GM12875 (cell line): ENCODE results near the gene FIBIN.
"Not testable (repeated sequence)": the region's sequence is repeated elsewhere in the genome, so short reads cannot be mapped to it uniquely, and the experiment has no call there.

Experiments used
- H3K4me3 ChIP-seq: one replicate; pipeline ENCODE4 v1.5.1; 2011; ENCODE audit warnings: low read depth, low read length, control low read depth
- TF ChIP-seq, protein P1 (sequence below): IDR thresholded peaks from 2 replicates; pipeline ENCODE4 v1.5.1; 2011; ENCODE audit warnings: low read depth, mild to moderate bottlenecking, control low read depth, inconsistent platforms, low read length, moderate library complexity, borderline replicate concordance; ENCODE audit not compliant: insufficient read depth

Gene FIBIN

DNA sequence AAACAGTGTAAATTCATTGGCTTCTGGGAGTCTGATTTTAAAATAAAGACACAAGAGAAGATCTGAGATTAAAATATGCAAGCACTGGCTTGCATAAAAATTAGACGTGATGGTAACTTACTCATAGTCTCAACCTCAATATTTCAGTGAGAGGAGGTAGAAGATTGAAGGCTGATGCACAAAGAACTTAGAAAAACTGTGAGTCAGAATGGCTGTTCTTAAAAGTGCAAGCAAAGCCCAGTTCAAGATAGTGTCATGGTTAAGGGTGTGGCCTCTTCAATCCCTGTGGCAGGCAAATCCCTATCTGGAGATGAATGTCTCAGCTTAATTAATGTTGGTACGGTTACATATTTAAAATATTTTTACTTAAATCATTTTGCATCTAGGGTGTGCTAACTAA is 33.6 kb upstream of the FIBIN start:
- H3K4me3 ChIP-seq: no peak overlapping the region
- TF ChIP-seq, protein P1, sequence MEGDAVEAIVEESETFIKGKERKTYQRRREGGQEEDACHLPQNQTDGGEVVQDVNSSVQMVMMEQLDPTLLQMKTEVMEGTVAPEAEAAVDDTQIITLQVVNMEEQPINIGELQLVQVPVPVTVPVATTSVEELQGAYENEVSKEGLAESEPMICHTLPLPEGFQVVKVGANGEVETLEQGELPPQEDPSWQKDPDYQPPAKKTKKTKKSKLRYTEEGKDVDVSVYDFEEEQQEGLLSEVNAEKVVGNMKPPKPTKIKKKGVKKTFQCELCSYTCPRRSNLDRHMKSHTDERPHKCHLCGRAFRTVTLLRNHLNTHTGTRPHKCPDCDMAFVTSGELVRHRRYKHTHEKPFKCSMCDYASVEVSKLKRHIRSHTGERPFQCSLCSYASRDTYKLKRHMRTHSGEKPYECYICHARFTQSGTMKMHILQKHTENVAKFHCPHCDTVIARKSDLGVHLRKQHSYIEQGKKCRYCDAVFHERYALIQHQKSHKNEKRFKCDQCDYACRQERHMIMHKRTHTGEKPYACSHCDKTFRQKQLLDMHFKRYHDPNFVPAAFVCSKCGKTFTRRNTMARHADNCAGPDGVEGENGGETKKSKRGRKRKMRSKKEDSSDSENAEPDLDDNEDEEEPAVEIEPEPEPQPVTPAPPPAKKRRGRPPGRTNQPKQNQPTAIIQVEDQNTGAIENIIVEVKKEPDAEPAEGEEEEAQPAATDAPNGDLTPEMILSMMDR: no peak

GRCh38 chr11:26963764-26964163 is 30.1 kb upstream of the FIBIN start:
- TF ChIP-seq, protein P1: no peak
- no peak overlapping the region for H3K4me3 ChIP-seq

- TF ChIP-seq, protein P1: no peak
- H3K4me3 ChIP-seq: no peak overlapping the region
These were observed 29.6 kb upstream of the FIBIN start for GRCh38 chr11:26964339-26964738.

DNA sequence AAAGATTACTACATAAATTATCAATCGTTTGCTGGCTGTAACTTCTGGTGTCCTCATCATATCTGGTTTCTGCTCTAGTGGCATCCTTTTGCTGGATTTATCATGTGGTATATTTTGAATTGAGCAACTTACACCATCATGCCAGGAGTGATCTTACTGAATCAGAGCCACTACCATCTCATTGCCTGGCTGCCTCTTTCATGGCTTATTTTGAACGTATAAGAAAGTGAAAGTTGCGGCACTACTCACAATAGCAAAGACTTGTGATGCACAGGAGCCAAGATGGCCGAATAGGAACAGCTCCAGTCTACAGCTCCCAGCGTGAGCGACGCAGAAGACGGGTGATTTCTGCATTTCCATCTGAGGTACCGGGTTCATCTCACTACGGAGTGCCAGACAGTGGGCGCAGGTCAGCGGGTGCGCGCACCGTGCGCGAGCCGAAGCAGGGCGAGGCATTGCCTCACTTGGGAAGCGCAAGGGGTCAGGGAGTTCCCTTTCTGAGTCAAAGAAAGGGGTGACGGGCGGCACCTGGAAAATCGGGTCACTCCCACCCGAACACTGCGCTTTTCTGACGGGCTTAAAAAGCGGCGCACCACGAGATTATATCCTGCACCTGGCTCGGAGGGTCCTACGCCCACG is 28.9 kb upstream of the FIBIN start:
- not testable (repeated sequence) for H3K4me3 ChIP-seq

GRCh38 chr11:26971961-26972360 is 22.0 kb upstream of the FIBIN start:
- H3K4me3 ChIP-seq: no peak overlapping the region
- TF ChIP-seq, protein P1: no peak

DNA sequence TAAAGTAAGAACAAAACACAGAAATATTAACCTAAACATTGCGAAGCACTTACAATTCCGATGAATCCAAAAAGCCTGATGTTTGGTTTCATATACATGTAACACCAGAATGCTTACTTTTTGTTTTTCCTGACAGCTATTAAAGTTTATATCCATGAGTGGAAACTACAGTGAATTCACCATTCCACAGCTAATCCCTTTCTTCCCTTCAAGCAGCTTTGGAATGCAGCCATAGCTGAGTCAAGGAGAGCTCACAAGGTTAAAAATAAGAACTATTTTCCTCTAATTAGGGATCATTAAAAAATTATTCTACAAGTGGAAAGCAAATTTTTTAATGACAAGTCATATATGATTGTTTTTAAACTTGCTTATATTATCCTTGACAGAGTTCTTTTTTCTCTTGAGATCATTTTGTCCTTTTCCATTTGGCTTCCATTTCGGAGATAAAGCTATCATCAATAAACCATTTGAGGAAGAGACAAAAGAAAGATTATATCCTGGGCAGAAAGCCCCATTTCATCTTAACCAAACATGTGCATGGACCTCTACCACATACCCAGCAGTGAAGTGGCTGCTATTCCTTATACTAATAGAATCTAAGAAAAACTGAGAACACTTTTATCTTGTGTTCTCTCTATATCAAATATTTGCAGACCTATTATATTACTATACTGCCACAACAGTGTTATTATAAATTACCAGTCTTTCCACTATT is 19.7 kb upstream of the FIBIN start:
- no peak overlapping the region for H3K4me3 ChIP-seq
- TF ChIP-seq, protein P1: no peak

DNA sequence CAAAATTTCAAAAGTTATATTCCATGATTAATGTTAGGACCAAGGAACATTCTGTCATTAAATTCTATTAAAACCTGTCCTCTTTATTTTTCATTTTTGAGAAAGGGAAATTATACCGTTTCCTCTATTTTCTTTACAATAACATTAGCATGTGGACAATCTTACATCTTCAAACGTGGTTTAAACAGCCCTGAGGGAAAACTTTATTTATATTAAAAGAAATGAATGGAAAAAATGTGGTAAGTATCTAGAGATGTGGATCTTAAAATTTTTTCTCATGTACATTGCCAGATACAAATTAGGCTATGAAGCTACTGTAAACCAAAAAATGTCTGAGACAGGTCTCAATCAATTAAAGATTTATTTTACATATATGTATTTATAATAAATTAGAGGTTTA is 18.9 kb upstream of the FIBIN start:
- no peak overlapping the region for H3K4me3 ChIP-seq
- TF ChIP-seq, protein P1: no peak

- H3K4me3 ChIP-seq: no peak overlapping the region
- TF ChIP-seq, protein P1: no peak
These were observed 17.5 kb upstream of the FIBIN start for GRCh38 chr11:26976389-26976788.

GRCh38 chr11:26977209-26977608 is 16.7 kb upstream of the FIBIN start:
- not testable (repeated sequence) for H3K4me3 ChIP-seq
